NCI-H1048 (cell line): ENCODE measurements around the gene RAPSN.

Experiments used
- DNase-seq: peaks from one replicate; lab custom pipeline; 2025; lab: John Stamatoyannopoulos, UW

The RAPSN gene

GRCh38 chr11:47433157-47433556 is 15.8 kb downstream of the RAPSN start:
- no peak for DNase-seq

DNA sequence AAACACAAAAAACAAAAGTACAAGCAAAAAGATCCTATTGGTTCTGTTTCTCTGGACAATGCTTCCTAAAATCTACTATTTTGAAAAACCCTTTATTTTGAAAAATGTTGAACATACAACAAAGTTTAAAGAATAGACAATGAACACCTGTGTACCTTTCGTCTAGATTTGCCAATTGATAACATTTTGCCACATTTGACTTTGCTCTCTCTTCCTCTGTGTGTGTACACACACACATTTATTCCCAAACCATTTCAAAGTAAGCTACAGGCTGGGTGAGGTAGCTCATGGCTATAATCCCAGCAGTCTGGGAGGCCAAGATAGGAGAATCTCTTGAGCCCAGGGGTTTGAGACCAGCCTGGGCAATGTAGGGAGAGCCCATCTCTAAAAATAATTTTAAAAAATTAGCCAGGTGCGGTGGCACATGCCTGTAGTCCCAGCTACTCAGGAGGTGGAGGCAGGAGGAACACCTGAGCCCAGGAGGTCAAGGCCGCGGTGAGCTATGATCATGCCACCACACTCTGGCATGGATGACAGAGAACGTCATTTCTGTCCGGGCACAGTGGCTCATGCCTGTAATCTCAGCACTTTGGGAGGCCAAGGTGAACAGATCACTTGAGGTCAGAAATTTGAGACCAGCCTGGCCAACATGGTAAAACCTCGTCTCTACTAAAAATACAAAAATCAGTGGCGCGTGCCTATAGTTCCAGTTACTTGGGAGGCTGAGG is 17.4 kb downstream of the RAPSN start:
- no peak for DNase-seq

GRCh38 chr11:47430524-47430923 is 18.4 kb downstream of the RAPSN start:
- no peak for DNase-seq

GRCh38 chr11:47426062-47426956 is 22.6 kb downstream of the RAPSN start, which contains the start of gene PSMC3:
Gene PSMC3 (minus strand): TSS chr11:47426439. CDS start chr11:47426279, 160 bp downstream.
- peak; percentile 95 for DNase-seq

DNA sequence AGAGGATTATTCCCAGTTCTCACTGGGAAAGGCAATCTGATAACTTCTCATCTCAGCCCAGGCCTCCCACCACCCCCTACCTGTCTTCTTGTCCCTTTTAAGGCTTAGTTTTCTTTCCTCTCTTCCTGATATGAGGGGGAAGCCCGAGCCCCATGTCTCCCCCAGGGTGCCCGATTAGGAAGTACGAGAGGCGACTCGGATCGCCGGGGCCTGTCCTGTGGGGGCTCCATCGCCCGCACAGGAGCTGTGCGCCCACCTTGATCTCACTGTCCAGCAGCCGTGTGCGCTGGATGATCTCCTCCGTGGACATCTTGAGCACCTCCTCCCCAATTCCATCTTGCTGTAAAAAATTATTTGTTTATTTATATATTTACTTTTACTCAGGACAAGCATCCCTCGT is 23.3 kb downstream of the RAPSN start:
- no peak for DNase-seq

DNA sequence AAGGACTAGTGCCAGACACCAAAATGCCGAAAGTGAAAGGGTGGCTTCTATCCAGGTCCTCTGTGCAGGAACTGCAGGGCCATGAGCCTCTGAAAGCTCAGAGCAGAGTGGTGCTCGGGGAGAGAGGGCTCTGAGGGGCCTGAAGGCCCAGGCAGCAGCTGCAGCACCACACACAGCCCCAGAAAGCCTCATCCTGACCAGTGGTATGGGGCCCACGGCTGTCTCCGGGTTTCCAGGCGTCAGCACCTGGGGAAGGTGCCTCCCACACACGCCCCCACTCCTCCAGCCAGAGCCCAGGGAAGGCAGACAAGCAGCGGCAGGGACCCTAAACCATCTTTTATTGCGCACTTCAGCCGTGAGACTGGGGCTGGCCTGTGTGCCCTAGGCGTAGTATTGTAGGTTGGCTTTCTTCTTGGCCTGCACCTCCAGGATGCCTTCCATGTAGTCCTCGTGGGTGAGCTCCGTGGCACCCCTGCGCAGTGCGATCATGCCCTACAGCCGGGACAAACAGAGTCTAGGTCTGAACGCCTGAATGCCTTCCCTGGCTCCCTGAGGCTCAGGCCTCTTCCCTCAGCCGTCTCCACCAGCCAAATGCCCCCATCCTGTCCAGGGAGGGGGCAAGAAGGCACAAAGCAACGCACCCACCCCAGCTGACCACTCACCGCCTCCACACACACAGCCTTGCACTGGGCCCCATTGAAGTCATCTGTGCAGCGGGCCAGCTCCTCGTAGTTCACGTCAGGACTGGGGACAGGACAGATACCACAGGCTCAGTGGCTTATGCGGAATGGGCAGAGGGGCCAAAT is 30.3 kb downstream of the RAPSN start:
- no peak for DNase-seq

DNA sequence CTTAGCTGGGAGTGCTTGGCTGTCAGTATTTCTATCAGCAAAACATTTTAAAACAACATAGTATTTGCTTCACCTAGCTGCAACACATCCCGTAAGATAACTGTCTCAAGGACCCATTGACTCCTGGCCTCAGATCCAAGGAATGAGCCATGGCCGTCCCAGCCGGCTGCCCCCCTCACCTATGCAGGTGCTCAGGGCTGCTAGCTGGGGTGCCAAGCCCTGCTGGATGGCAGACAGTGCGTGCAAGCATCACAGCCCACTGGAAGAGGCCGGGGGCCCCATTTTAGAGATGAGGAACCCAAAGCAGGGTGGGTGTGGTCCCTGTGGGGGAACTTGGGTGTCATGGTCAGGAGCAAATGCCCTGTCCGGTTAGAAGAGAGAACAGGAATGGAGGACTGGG is 31.2 kb downstream of the RAPSN start:
- no peak for DNase-seq

DNA sequence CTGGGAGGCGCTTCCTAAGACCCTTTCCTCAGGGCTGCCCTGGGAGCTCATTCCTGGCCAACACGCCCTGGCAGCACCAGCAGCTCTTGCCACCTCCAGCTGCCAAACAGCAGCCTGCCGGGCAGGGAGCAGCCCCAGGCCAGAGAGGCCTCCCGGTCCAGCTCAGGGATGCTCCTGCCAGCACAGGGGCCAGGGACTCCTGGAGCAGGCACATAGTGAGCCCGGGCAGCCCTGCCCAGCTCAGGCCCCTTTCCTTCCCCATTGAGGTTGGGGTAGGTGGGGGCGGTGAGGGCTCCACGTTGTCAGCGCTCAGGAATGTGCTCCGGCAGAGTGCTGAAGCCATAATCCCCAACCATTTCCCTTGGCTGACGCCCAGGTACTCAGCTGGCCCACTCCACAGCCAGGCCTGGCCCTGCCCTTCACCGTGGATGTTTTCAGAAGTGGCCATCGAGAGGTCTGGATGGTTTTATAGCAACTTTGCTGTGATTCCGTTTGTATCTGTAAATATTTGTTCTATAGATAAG is 32.9 kb downstream of the RAPSN start:
- no peak for DNase-seq

DNA sequence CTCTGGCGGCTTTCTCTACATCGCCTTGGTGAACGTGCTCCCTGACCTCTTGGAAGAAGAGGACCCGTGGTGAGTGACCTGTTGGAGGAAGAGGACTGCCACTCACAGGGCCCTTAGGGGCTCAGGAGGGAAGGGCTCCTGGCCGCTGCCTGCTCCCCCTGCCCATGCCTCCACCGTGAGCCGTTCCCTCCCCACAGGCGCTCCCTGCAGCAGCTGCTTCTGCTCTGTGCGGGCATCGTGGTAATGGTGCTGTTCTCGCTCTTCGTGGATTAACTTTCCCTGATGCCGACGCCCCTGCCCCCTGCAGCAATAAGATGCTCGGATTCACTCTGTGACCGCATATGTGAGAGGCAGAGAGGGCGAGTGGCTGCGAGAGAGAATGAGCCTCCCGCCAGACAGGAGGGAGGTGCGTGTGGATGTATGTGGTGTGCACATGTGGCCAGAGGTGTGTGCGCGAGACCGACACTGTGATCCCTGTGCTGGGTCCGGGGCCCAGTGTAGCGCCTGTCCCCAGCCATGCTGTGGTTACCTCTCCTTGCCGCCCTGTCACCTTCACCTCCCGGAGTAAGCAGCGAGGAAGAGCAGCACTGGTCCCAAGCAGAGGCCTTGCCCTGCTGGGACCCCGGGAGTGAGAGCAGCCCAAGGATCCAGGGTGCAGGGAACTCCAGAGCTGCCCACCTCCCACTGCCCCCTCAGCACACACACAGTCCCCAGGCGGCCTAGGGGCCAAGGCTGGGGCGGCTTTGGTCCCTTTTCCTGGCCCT is 33.7 kb downstream of the RAPSN start:
- DNase-seq = no peak

- no peak for DNase-seq
Measured at GRCh38 chr11:47414685-47415070, 34.3 kb downstream of the RAPSN start.

- DNase-seq = no peak
Measured at GRCh38 chr11:47413908-47414684, 34.8 kb downstream of the RAPSN start.

DNA sequence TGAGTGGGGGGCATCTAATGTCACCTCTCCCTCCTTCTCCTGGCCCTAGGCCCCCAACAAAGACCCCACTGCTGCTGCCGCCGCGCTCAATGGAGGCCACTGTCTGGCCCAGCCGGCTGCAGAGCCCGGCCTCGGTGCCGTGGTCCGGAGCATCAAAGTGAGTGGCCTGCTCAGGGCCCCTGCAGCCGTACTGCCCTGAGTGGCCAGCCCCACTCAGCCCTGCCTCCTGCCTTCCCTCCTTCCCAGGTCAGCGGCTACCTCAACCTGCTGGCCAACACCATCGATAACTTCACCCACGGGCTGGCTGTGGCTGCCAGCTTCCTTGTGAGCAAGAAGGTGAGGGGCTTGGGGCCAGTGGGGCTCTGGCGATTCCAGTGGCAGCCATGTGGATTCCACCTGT is 35.6 kb downstream of the RAPSN start:
- no peak for DNase-seq

DNA sequence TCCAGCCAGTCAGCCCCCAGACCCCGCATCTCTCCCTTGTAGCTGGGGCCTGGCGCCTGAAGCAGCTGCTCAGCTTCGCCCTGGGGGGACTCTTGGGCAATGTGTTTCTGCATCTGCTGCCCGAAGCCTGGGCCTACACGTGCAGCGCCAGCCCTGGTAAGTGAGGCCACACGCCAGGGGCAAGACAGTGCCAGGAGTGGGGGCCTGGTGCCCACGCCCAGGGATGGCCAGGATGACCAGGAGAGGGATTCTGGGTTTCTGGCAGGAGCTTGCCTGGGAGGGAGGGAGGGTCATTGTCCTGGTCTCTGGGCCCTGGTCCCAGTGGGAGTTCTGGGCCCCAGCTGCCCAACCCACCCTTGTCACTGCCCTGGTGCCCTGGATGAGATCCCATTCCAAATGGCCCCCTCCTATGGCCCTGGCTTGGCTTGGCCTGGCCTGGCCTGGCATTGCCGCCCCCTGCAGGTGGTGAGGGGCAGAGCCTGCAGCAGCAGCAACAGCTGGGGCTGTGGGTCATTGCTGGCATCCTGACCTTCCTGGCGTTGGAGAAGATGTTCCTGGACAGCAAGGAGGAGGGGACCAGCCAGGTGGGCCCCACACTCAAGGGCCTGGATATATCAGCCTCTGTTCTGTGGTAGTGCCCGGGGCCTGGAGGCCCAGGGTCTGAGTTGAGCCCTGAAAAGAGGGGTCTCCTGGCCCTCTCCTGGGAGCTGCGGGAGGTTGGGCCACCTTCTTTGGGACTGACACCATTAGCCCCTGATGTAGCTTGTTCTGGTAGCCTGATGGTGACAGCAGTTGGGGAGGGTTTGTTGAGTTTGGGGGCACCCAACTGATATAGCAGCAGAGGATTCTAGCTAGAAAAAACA is 36.8 kb downstream of the RAPSN start:
- no peak for DNase-seq

- DNase-seq = no peak
Measured at GRCh38 chr11:47410370-47411264, 38.3 kb downstream of the RAPSN start.

DNA sequence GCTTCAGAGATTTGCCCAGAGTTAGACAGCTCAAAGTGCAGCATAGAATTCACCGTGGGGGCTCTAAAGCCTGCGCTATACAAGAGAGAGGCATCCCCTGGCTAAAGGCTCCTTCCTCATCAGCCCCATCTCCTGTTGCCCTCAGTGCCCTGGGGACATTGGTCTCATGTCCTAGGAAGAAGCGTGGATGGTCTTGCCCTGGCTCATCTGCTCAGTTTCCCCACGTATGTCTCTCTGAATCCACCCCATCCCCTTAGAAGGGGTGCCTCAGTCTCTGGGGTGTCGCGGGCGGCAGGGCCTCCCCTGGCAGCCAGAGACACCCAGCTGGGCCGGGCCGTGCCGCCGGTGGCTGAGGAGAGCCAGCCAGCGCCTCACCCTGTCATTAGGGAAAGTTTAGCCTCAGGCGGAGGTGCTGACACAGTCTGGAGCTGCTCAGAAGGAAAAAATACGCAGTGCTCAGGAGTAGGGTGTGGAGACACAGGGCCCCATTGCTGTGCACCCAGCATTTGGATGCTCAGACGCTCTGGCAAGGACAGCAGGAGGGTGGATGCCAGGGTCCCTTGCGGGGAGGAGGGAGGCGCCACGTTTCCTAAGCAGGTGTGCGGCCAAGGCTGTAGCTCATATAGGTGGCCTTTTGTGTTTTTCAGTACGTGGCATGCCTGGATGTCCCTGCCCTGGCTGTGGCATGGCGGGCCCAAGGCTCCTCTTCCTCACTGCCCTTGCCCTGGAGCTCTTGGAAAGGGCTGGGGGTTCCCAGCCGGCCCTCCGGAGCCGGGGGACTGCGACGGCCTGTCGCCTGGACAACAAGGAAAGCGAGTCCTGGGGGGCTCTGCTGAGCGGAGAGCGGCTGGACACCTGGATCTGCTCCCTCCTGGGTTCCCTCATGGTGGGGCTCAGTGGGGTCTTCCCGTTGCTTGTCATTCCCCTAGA is 39.2 kb downstream of the RAPSN start:
- no peak for DNase-seq

- no peak for DNase-seq
Measured at GRCh38 chr11:47408598-47409439, 40.1 kb downstream of the RAPSN start.
